GM18873 (cell line): ENCODE measurements around the gene IL36A.

ENCODE experiments used
- ATAC-seq: cut with Tn5 transposase; IDR thresholded peaks from one replicate; pipeline ENCODE4 v1.9.1; 2021; ENCODE audit warnings: mild to moderate bottlenecking, moderate library complexity, moderate number of reproducible peaks; ENCODE audit not compliant: unreplicated experiment, low FRiP score

IL36A gene, protein sequence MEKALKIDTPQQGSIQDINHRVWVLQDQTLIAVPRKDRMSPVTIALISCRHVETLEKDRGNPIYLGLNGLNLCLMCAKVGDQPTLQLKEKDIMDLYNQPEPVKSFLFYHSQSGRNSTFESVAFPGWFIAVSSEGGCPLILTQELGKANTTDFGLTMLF

DNA sequence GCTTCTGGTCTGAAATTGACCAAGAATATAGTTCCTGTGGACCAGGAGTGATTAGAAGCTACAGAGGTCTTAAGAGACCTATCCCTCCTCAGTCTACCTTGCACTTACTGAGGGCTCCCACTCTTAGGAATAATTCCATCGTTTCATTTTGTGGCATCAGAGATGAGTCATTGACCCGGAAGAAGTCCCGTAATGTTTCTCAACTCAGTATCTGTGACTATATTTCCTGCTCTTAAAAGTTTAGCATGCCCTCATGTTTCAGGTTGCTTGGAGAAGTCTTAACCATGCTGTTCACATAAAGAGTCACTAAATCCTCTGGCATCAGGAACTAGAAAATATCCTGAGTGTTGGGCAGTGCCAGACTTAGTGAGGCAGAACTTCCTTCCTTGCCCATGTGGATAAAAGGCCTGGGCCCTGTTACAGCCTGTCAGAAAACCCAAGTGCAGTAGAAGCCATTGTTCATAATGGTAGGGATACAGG is at the start of gene IL36A:
Gene IL36A (plus strand): TSS at position 430 of the 480 bp plus-strand sequence. CDS start 413 bp downstream, outside the sequence.
- no peak for ATAC-seq

DNA sequence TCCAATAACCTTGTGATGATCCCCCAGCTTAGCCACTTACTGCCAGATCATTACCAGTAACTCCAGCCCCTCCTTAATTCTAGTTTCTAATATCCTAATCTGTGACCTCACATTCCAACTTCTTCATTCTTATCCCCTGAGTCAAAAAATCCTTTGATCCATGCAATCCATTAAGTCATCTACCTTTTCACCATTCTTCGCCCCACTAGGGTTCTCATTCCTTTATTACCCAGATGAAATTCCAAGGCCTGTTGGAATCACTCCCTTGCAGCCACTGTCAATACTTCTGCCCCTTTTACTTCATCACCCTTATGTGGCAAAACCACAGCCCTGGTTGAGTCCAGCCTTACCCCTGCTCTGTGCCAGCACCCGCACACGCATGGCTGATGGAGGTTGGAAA is 47.7 kb upstream of the IL36A start:
- ATAC-seq = no peak

DNA sequence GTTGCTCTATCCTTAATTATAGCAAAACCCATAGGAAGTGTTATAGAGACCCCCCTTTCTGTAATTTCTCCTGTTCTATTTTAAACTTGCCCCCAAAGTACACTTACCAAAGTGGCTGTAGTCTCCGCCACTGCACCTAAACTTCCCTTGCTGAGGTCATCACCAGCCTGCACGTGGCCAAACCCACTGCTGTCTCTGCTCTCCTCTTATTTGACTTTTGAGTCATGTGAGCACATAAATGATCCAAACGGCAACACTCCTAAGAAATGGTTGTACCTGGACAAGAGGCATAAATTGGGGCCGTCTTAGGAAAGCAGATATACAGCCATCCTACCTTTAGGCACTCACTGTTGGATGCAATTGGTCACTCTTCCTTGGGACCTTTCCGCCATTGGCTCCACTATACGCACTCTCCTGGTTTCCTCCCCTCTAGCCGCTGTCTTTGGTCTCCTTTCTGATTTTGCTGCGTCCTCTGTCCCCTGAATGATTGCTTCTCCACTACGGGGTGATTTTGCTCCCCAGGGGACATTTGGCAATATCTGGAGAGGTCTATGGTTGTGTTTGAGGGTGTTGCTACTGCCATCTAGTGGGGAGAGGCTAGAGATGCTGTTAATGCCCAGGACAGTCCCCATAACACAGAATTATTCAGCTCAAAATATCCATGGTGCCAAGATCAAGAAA is 46.7 kb upstream of the IL36A start:
- no peak for ATAC-seq

DNA sequence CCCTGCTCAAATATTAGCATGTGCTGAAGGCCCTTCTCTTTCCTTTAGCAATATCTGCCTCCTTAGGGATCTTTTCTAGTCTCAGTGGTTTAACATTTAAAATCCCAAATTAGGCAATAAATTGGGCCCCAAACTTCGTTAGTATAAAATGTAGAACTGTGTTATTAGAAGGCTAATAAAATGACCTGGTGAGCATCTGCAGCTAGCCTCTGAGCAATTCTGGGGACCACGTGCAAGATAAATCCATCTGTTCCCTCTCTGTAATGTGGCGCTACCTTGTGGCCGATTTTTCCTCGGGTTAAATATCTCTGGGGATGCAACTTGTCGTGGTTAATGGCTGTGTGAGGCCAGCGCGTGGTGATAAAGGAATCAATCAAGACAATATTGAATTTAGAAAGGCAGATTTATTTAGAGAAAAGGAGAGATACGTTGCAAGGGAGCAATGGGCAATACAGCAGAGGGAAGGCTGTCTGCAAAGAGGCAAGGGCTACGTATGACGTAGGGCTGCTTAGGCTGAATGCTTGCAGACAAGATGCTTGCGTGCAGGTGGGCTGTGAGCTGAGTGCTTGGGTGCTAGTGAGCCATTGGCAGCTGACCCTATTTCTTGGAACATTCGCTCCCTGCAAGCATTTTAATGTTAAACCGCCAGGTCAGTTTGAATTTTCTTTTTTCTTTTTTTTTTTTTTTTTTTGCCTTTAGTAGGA is 46.0 kb upstream of the IL36A start:
- no peak for ATAC-seq

DNA sequence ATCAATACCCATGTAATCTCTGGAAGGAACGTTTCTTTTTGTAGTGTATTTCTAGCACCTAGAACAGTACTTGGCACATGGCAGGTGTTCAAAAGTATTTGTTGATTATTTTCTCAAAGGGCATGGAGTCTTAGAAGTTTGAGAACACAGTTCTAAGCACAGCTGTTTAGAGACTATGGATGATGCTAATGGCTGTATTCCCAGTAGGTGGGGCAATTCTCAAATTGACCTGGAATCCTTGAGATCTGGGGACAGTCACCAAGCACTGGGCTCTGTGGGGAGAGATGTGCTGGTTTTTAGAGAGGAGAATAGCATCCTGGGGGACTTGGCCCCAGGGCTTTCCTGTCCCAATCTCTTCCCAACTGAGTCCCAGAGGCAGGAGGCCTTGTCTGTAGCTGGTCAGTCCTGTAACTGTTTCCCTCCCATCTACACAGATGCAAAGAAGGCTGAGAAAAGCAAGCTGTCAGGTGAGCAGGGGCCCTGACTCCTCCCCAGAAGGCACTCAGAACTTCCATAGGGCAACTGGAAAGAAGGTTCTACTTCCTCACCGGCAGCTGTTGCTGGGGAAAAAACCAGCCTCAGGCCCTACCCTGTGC is 44.9 kb upstream of the IL36A start:
- no peak for ATAC-seq

DNA sequence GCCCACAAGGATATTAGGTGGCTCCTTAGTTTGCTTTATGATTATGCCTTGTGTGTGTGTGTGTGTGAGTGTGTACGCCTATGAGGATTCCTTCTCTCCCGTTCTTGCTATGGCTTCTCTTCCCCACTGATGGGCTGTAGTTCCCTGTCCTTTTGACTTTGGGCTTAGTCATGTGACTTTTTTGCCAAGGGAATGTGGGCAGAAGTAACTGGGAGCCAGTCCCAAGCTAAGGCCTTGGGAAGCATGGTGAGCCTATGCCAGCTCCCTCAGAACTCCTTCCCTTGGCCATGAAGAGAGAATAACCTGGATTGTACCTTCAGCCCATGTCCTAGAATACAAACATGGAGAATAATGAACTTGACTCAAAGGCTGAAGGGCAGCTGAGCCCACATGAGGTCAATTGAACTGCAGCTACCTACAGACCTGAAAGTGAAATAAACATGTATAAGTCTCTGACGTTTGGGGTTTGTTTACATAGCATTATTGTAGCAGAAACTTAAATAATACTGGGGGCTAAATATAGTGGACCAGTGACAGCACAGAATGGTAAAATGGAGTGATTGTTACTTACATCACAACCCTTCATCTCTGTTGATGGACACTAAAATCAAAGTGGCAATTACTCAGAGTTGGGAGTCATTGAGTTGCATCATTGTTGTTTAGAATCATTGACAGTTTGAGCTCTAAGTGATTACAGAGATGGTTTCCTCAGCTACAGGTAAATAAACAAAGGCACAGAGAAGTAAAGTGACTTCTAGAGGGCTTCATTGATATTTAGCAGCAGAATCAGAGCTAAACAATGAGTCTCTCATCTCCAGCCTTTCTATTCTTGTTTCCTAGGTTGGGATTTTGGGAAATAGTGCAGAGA is 42.7 kb upstream of the IL36A start:
- no peak for ATAC-seq

DNA sequence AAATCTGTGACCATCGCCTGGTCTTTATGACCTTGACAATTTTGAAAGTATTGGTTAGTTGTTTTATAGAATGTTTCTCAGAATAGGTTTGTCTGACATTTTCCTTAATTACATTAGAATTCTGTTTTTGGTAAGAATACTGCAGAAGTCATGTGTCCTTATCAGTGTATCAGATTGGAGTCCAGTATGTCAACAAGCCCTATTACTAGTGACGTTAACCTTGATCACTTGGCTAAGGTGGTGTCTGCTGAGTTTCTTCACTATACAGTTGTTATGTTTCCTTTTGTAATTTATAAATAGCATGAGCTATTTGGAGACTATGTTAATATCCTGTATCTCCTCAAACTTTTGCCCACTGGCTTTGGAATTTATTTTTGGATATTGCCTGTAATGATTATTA is 38.2 kb upstream of the IL36A start:
- ATAC-seq = no peak

DNA sequence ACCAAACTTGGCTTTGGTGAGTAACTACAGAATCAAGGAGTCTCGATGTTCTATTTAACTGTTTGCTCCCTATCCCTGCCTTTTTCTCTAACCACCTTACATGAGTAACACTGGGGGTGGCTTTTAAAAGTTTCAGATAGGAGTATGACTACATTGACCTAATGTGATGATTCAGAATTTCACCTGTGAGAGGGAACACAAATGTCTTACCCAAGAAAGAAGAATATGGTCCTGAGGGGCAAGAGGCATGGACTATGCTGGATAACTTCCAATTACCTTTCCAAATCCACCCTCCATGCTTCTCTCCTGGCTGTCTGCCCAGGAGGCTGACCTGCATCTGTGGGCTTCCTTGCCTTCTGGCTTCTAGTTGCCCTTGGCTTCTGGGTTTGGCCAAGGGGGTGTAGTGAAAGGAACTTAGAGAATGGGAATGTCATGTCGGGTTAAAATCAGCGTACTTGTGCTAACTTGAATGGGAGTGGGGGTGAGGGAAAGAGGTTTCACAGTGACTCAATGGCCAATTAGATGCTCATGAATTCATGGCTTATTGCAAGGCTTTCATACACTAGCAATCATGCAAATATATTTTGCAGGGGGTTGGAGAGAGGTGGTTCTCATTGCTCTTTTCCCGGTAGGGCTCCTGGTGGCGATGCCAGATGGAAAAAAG is 32.7 kb upstream of the IL36A start:
- ATAC-seq = no peak

DNA sequence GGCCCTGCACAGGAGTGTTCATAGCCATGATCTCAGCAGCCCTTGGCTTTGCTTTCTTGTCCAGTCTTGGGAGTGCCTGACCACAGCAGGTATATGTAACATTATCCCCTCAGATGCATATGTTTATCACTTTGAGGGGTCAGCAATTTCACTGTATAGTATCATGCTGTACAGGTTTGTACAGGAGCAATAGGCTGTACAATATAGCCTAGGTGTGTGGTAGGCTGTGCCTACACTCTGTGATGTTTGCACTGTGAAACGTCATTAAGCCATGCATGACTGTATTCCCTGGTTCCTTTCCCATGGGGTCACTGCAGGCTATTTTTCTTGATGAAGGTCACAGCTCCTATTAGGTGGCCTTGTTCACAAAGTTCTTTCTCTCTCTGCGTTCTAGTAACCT is 32.1 kb upstream of the IL36A start:
- ATAC-seq = no peak

DNA sequence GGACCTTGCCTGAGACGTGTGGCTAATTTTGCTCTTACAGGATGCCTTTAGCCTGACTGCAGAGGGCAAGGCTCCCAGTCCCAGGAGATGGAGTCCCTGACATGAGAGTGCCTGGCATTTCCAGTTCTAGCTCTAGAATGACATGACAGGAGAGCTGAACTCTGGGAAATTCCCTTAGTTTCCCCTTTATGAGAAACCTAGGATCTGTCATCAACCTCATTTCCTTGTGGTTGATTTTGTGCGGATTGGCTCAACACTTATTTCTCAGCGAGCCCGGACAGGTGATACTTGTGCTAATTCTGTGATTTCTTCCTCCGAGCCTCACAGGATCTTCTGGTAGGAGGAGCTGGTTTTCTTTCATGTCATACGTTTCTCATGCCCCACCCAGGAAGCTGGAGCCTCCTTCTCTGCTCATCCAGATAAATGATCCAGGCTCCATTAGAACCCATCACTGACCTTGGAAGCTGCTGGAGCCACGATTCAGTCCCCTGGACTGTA is 27.7 kb upstream of the IL36A start, which contains the start of gene IL36G:
Gene IL36G (plus strand): TSS at position 448 of the 498 bp plus-strand sequence. CDS start 633 bp downstream, outside the sequence.
- no peak for ATAC-seq

DNA sequence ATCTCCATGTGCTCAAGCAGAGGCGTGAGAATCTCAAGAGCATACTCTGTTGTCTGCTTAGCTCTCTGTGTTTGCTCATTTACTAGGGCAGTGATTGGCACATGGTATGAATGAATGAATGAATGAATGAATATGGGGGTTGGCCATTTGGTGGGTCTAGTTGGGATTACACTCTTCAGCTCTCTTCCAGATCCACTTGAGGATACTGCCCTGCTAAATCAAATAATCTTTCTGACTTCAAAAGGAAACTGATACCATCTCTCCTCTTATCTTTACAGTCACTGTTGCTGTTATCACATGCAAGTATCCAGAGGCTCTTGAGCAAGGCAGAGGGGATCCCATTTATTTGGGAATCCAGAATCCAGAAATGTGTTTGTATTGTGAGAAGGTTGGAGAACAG is 25.5 kb upstream of the IL36A start:
- ATAC-seq = no peak

DNA sequence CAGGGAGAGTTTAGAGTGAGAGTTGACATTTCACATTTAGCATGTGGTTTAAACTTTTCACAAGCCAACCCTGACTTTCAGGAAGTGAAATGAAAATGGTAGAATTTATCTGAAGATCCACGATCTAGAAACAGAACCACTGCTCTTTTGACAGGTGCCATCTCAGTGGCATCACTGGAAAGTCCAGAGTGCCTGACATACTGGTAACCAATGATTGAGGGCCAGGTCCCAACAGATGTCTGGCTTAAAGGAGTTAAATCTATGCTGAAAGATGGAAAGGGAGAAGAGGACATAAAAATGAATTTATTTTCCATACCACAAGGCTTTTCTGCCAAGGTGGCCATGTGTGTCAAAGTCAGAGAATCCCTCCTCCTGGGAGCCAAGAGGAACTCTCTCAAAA is 24.7 kb upstream of the IL36A start:
- no peak for ATAC-seq

DNA sequence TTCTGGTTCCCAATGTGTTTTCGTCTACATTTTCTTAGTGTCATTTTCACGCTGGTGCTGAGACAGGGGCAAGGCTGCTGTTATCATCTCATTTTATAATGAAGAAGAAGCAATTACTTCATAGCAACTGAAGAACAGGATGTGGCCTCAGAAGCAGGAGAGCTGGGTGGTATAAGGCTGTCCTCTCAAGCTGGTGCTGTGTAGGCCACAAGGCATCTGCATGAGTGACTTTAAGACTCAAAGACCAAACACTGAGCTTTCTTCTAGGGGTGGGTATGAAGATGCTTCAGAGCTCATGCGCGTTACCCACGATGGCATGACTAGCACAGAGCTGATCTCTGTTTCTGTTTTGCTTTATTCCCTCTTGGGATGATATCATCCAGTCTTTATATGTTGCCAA is 20.2 kb upstream of the IL36A start:
- no peak for ATAC-seq

DNA sequence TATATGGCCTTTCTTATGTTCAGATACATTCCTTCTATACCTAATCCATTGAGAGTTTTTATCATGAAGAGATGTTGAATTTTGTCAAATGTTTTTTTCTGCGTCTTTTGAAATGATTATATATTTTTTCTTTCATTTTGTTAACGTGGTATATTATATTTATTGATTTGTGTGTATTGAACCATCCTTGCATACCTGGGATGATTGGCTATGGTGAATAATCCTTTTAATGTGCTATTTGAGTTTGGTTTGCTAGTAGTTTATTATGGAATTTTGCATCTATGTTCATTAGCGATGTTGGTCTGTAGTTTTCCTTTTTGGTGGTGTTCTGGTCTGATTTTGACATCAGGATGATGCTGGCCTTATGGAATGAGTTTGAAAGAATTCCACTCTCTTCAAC is 15.6 kb upstream of the IL36A start:
- no peak for ATAC-seq

DNA sequence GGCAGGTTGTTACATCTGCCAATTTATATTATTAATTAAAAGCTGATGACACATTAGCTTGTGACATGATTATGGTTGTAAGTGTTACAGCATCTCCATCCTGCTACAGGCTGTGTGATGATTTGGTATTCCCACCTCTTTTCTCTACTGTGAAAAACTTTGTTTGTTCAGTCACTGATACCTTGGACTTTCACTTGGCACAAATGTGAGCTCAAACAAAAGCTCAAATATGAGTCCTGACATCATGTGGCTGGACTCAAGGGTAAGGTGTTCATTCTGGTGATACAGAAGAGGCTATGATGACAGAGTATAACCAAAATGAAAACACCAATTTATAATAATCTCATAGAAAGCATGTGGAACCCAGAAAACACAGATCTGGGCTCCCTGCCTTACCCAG is 11.4 kb upstream of the IL36A start:
- ATAC-seq = no peak

DNA sequence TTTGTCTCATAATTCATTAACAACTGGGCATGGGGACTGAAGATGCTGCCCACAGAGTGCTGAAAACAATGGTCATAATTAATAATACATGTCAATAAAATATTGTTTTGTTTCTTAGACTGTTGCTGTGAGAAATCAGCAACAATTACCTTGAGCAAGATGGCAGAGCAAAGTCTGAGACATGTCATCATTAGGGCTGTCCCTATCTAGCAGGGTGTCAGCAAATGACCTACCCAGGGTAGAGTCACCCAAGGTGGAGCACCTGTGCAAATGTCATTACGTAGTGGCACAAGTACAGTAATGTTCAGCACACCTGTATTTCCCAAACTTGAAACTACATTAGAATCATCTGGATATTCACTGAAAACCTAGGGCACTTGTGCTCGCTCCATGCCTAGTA is 10.6 kb upstream of the IL36A start:
- no peak for ATAC-seq

DNA sequence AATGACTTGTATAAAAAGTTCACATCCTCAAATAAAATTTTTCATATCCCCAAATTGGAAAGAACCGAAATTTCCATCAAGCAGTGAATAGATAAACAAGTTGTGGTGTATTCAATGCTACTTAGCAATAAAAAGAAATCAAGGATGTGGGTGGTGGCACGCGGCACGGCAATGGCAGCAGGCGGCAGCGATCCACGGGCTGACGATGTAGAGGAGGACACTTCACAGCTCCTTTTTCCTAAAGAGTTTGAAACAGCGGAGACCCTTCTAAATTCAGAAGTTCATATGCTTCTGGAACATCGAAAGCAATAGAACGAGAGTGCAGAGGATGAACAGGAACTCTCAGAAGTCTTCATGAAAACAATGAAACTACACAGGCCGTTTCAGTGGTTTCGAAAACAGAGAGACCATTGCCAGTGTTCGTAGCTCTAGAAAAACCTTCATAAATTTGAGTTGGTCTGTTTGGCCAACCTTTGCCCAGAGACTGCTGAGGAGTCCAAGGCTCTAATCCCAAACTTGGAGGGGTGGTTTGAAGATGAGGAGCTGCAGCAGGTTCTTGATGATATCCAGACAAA is 9.8 kb upstream of the IL36A start:
- ATAC-seq = no peak

DNA sequence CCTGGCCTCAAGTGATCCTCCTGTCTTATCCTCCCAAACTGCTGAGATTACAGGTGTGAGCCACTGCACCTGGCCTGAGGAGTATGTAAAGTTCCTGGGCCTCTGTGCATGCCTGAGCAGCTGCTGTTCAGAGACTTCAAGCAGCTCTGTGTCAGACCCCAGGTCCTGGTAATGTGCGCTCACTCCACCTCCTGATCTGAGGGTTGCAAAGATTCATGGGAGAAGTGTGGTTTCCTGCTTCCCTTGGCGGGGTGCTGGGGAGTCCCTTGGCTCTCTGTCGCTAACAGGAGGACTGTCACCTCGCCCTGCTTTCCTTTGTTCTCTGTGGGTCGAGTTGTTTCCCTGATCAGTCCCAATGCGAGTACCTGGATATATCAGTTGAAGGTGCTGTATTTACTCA is 8.6 kb upstream of the IL36A start:
- ATAC-seq = no peak

DNA sequence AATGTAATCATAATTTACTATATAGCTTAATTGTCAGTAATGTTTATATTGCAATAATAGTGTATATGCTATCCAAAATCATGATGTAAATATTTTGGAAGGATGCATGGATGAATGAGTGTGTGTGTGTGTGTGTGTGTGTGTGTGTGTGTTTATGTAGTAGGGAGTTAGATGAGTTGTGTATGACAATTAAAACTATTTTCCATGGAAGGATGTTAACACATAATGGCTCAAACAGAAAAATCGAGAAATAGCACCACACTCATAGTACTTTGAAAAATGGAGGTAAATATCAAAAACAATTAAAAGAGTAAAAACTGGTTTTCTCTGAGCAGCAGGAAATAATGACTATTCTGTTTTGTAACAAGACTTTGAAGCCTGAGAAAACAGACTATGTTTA is 8.1 kb upstream of the IL36A start:
- ATAC-seq = no peak
